ENCODE results near the gene MARVELD3. TPM values are rescaled to one million over a fixed set of nuclear protein-coding genes. Genes with fewer than 3 reads are reported as not detected.

MARVELD3 gene
- total RNA-seq, 2 donors from 2014 or later: 11.4 to 20.0 TPM

DNA sequence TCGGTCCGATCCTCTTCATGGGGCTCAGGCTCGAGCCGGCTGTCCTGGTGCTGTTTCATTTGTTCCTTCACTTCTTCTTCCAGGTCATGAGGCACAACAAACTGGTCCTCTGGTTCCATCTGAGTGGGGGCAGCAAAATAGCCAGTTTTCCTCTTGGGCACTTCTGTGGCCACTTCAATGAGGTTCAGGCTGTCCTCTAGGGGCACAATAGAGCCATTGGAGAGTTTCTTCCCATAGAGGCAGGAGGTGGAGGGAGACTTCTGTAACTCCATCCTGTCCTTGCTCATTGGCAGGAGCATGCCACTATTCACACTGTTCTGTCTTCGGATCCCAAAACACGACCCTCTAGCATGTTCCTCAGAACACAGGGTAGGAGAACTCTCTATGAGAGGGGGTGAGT, 22.9 kb downstream of the MARVELD3 start:
- no peaks in the 10 kb centered on the region for H3K9me3 ChIP-seq
- WGBS: 92% methylated on average over 6 of the region's 6 CpGs
- no peaks in the 10 kb centered on the region for H3K36me3 ChIP-seq
- TF ChIP-seq POLR2AphosphoS5 (IDR thresholded peaks at IDR 0.05): no peak
- TF ChIP-seq POLR2A (IDR thresholded peaks at IDR 0.05): no peak
- TF ChIP-seq, protein P1, sequence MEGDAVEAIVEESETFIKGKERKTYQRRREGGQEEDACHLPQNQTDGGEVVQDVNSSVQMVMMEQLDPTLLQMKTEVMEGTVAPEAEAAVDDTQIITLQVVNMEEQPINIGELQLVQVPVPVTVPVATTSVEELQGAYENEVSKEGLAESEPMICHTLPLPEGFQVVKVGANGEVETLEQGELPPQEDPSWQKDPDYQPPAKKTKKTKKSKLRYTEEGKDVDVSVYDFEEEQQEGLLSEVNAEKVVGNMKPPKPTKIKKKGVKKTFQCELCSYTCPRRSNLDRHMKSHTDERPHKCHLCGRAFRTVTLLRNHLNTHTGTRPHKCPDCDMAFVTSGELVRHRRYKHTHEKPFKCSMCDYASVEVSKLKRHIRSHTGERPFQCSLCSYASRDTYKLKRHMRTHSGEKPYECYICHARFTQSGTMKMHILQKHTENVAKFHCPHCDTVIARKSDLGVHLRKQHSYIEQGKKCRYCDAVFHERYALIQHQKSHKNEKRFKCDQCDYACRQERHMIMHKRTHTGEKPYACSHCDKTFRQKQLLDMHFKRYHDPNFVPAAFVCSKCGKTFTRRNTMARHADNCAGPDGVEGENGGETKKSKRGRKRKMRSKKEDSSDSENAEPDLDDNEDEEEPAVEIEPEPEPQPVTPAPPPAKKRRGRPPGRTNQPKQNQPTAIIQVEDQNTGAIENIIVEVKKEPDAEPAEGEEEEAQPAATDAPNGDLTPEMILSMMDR (IDR thresholded peaks at IDR 0.05): no peak
- H3K27ac ChIP-seq: no peak overlapping the region
- H3K4me3 ChIP-seq: no peak overlapping the region
- DNase-seq (ENCODE audit: low spot score): no peak
- intact Hi-C loops (cut with DNase I): no loop called here
- no peaks in the 10 kb centered on the region for H3K4me1 ChIP-seq (replicated peaks)
- H3K27me3 ChIP-seq (replicated peaks; ENCODE audit: insufficient read depth): no peaks in the 10 kb centered on the region

DNA sequence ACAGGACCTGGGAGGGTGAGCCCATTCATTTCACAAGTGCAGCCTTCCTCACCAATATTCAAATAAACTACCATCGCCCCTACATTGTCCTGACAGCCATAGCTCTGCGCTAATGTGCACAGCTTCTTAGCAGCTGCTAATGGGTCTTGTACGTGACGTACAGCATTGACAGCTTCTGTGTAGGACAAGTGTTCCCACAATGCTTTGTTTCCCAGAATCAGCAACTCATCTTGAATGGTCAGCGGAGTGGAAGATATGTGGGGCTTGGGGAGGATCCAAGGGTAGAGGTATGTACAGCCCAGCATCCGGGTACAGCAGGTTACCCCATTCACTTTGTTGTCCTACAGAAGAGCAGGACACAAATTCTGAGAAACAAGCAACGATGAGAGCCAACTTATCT, 23.7 kb downstream of the MARVELD3 start:
- 90% methylated on average over 7 of the region's 7 CpGs for WGBS
- TF ChIP-seq, protein P1 (IDR thresholded peaks at IDR 0.05): no peak
- no peak for TF ChIP-seq POLR2A (IDR thresholded peaks at IDR 0.05)
- TF ChIP-seq POLR2AphosphoS5 (IDR thresholded peaks at IDR 0.05): no peak
- Histone ChIP-seq H3K36me3 (no peaks in the 10 kb centered on the region), H3K27me3 (replicated peaks; ENCODE audit: insufficient read depth) (no peaks in the 10 kb centered on the region), H3K27ac (no peak overlapping the region), H3K4me1 (replicated peaks) (no peaks in the 10 kb centered on the region), H3K4me3 (no peak overlapping the region), H3K9me3 (no peaks in the 10 kb centered on the region)
- no peak for DNase-seq (ENCODE audit: low spot score)
- intact Hi-C loops (cut with DNase I): no loop called here

DNA sequence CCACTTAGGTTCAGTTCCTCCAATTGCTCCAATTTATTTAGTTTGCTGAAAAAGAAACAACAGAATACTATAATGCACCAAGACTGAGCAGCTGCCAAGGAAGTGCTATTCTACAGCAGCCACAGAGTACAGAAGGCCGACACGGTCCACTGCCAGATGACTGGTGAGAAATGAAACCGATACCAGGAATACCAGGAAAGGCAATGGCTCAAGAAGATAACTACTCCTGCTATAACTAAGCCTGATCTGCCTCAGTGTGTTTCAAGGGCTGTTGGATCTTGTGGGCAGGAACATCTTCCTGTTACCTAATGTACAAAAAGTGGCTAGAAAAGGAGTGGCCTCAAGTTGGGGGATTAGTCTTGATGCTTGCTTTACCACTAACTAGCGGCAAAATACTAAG, 32.8 kb downstream of the MARVELD3 start:
- WGBS: 89% methylated on average over 4 of the region's 4 CpGs
- H3K4me1 ChIP-seq (replicated peaks): no peaks in the 10 kb centered on the region
- H3K27ac ChIP-seq: no peak overlapping the region
- no peak for TF ChIP-seq POLR2AphosphoS5 (IDR thresholded peaks at IDR 0.05)
- TF ChIP-seq POLR2A (IDR thresholded peaks at IDR 0.05): no peak
- TF ChIP-seq, protein P1 (IDR thresholded peaks at IDR 0.05): no peak
- no peaks in the 10 kb centered on the region for H3K27me3 ChIP-seq (replicated peaks; ENCODE audit: insufficient read depth)
- intact Hi-C loops (cut with DNase I): no loop called here
- H3K36me3 ChIP-seq: peaks cover 0 to 7% of the 10 kb centered on the region in 2 donors
- no peak overlapping the region for H3K4me3 ChIP-seq
- DNase-seq (ENCODE audit: low spot score): no peak
- no peaks in the 10 kb centered on the region for H3K9me3 ChIP-seq

DNA sequence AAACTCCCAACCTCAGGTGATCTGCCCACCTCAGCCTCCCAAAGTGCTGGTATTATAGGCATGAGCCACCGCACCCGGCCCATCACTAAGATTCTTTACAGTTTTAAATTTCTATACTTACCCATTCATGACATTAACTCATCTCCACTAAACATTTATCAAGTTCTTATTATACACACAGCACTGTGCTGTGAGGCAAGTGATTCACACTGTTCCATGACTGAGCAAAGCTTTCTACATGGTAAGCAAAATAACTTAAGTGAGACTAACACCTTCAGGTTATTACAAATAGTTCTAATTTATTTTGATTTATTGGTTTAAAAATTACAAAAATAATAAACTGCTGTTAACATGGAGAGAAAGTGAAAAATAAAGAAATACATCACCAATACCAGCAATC, 33.5 kb downstream of the MARVELD3 start:
- DNase-seq (ENCODE audit: low spot score): no peak
- Histone ChIP-seq H3K9me3 (no peaks in the 10 kb centered on the region), H3K27me3 (replicated peaks; ENCODE audit: insufficient read depth) (no peaks in the 10 kb centered on the region), H3K27ac (no peak overlapping the region), H3K4me1 (replicated peaks) (no peaks in the 10 kb centered on the region), H3K36me3 (peaks cover 0 to 7% of the 10 kb centered on the region in 2 donors), H3K4me3 (no peak overlapping the region)
- 98% methylated on average over 2 of the region's 2 CpGs for WGBS
- intact Hi-C loops (cut with DNase I): no loop called here
- TF ChIP-seq POLR2AphosphoS5 (IDR thresholded peaks at IDR 0.05) (no peak), POLR2A (IDR thresholded peaks at IDR 0.05) (no peak)
- TF ChIP-seq, protein P1 (IDR thresholded peaks at IDR 0.05): no peak

DNA sequence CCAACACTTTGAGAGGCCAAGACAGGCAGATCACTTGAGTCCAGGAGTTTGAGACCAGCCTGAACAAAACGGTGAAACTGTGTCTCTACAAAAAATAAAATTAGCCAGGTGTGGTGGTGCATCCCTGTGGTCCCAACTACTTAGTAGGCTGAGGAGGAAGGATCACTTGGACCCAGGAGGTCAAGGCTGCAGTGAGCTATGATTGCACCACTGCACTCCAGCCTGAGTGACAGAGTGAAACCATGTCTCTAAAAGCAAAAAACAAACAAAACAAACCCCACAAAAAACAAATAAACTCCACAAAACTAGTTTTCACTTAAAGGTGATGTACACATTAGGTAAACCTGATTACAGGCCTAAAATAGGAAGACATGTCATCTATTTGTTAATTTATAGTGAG, 40.3 kb downstream of the MARVELD3 start:
- TF ChIP-seq, protein P1 (IDR thresholded peaks at IDR 0.05): no peak
- TF ChIP-seq POLR2AphosphoS5 (IDR thresholded peaks at IDR 0.05) (no peak), POLR2A (IDR thresholded peaks at IDR 0.05) (no peak)
- 95% methylated on average over 1 of the region's 1 CpG for WGBS
- DNase-seq (ENCODE audit: low spot score): no peak
- intact Hi-C loops (cut with DNase I): no loop called here
- no peaks in the 10 kb centered on the region for H3K9me3 ChIP-seq
- H3K4me3 ChIP-seq: no peak overlapping the region
- no peak overlapping the region for H3K27ac ChIP-seq
- H3K27me3 ChIP-seq (replicated peaks; ENCODE audit: insufficient read depth): no peaks in the 10 kb centered on the region
- H3K36me3 ChIP-seq: no peaks in the 10 kb centered on the region
- no peaks in the 10 kb centered on the region for H3K4me1 ChIP-seq (replicated peaks)
